ENCODE results near the gene LRRC4C.

The LRRC4C gene

DNA sequence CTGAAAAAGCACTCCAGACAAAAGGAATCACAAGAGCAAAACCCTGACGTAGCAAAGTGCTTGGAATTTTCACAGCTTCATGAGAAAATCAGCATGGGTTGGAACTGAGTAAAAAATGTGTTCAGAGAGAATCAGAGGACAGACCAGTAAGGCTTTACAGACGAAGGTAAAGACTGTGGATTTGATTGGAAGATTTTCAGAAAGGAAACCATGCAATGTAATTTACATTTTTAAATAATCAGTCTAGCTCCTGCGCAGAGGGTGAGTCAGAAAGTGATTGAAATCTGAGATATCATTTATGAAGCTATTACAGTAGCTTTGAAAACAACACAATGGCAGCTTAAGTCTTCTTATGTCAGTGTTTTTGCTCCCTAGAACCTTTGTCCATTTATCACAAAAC lies 1122.3 kb downstream of the LRRC4C start:
- no peak for DNase-seq

DNA sequence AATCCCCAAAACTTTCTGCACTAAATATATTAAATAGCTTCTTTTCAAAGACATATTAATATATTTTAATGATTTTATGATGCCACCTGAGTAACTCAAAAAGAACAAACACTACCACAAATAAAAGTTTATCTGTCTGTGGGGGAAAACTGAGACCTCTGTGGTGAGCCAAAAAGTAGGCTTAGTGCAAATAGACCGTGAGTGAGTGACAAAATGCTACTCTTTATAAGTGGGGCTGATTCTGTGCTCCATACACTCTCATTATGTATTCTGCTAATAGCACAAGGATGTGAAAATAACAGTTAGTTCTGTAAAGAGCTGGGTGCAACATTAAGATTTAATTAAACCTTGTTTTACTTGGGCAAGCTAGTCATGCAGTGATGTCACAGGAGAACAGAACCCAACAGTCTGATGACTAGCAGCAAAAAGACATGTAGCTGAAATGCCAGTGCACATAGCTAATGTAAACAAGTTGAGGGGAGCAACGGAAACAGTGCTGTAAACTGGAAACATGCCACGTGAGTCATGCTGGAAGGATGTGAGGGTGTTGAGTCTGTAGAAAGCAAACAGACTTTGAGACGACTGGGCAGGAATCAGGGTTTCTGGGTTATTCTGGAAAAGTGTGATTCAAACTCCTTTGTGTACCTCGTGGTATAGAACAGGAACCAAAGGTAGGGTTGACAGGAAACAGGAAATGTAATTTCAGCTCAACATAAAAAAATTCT lies 1130.4 kb downstream of the LRRC4C start:
- peak; percentile 27 for DNase-seq

DNA sequence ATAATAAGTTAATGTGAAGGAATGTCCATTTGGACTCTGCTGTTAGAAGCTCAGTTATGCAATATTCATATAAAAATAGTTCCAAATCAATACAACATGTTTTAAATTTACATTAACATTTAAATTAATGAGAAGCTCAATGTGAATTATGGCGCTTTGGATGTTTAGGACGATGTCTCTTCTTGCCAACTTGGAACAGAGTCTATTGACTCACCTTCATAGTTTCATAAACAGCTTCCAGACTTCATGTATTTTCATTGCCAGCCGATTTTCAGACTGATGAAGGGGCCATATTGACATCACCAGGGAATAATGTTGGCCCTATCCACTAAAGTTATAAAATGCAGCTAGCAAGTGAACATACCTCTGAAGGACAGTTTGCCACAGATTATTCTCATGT lies 1136.2 kb downstream of the LRRC4C start:
- no peak for DNase-seq

DNA sequence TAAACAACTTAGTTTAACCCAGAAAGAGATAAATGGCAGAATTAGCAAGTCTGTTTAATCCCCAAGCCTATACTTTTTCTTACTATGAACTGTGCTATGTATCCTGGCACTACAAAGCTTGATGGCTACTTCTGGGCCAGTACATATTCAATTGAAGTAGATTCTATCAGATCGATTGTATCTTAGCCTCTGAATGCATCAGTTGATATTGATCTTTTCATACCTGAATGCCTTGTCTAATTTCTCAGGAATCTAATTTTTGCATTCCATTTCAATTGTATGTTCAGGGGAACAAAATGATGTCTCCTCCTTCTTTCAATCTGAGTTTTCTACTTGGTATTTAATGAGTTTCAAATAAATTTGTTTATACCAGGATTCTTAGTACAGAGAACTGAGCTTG lies 1137.9 kb downstream of the LRRC4C start:
- no peak for DNase-seq

DNA sequence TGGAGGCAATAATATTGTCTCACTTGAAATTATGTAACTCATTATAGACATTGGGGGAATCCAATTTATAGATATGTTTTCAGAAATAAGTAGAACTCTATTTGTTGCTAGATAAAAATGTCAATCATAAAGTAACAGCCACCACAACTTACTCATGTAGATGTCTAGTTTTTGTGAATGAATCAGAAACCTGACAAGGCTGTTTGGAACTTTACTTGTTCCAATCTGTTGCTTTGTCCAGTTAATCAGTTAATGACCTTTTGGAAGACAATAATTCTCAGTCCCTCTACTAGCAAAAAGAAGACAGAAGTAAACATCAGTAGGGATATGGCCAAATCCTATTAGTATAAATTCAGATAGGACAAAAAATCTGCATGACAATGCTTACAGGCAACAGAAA lies 1143.3 kb downstream of the LRRC4C start:
- no peak for DNase-seq

DNA sequence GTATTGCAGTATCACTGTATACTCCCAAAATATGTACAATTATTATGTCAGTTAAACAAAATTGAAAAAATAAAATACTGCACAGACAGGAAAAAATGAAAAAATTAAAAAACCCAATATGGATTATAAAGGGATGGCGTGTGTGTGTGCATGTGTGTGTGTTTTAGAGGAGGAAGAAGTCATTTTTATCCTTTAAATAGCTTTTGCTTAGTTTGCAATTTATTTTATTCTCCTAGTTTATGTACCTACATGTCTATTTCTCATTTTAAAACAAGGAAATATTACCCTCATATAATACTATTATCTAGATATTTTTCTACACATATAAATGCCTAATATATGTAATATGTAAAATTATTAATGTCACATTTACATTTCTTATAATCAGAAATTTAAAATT lies 1144.3 kb downstream of the LRRC4C start:
- DNase-seq, result no peak

DNA sequence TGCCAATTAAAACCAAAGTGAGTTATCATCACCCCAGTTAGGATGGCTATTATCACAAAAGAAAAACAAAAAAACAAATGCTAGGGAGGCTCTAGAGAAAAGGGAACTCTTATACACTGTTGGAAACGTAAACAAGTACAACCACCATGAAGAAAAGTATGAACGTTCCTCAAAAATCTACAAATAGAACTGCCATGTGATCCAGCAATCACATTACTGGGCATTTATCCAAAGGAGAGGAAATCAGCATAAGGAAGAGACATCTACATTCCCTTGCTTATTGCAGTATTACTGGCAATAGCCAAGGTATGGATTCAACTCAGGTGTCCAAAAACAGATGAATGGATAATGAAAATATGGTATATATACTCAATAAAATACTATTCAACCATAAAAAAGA lies 1145.1 kb downstream of the LRRC4C start:
- DNase-seq, result no peak

DNA sequence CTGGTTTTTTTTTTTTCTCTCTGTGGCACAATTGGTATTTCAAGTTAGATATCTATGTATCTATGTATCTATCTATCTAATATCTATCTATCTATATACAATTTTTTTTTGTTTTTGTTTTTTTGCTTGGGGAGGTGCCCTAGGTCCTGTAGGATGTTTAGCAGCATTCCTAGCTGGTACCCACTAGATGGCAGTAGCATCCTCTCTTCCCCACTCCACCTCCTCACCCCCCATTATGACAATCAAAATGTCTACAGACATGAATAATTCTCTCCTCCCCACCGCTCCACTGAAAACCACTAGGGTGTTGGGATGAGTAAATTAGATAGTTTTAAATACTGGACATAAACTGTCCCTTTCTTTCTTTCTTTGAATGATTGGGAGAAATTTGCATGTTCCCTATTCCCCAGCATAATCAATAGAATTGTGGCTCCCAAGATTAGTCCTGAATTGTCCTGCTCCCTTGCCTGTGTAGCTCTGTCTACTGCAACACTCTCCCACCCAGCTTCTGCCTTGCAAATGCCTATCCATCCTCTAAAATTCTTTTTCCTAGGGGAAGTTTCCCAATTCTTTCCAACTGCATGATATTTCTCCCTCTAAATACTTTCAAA lies 1152.4 kb downstream of the LRRC4C start:
- DNase-seq, result no peak

DNA sequence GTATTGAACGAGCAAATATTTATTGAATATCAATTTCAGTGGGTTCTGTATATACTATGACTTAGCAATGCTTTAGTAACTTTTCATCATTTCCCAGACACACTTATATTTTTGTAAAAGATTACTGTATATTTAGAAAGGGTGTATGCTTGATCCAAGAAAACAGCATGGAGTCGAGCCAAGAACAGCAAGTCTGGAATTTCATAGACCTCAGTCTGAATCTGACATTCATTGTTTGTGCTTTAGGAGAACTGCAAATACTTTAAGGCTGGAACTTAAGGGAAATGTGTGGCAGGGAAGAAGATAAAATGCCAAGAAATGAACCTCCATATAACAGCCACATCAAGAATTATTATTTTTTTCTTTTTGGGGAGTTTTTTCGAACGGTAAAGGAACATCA lies 1156.8 kb downstream of the LRRC4C start:
- DNase-seq, result no peak

DNA sequence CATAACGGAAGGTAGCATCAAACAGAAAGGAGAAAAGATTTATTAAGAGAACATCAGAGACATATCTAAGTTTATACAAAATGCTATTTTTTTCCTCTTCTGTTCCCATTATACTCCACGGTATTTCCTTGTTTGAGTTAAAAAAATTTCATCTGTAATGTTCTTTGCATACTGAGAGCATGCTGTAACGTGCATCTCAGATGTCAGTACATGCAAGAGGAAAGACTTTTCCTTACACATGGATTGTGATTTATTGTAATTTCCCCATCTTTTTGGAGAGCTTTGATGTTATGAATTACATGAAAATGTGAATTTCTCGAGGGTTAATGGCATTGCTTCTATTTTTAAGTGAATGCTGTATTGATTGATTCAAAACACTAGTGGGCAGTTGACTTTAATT lies 1164.0 kb downstream of the LRRC4C start:
- DNase-seq, result no peak

DNA sequence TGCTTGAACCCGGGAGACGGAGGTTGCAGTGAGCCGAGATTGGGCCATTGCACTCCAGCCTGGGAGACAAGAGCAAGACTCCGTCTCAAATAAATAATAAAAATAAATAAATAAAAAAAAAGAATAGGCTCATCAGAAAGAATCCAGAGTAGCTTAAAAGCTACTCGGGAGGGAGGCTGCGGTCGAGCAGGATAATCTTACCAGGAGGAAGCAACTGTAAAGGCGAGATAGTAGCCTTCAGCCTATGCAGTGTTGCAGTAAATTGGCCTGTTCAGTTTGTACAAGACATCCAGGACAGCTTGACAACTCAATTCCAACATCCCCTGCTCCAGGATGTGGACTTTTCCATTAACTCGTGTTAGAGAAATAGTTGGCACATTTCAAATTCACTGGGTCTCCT lies 1164.7 kb downstream of the LRRC4C start:
- no peak for DNase-seq

DNA sequence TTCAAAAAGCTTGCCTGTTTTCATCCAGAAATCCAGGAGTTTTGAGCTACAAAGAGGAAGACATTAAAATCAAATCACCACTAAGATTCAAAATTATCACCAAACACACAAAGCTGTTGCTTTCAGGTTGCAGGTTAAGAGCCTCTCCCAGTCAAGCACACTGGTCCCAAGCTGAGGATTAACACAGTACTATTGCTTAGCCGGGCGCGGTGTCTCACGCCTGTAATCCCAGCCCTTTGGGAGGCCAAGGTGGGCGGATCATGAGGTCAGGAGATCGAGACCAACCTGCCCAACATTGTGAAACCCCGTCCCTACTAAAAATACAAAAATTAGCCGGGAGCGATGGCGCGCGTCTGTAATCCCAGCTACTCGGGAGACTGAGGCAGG lies 1165.1 kb downstream of the LRRC4C start:
- no peak for DNase-seq

DNA sequence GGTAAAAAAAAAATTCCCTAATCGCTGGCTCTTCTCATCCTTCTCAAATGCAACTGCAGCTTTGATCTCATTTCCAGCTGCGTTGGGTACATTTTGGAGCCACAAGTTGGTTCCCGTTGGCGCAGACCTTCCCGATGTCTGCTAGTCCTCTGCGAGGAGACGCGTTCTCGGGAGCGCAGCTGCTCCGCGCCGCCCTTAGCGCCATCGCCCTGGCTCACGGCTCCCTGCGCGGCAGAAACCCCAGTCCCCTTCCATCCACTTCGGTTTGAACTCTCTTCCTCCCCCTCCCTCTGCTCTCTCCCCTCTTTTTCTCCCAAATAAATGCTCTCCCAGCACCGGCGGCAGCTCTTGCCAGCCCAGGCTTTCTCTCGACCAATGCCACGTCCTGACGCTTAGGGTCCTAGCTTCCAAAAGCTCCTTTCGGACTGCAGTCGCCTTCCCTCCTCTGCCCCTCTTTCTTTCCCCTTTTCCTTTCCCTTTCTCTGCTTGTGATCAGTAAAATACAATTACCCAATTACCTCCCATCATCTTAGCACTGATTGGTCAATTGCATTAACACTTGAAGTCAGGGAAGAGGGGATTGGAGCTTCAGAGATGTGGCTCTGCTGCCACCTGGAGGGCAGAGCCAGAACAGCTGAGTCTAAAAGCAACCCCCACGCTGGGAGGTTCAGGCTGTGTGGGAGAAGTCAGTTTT lies 1165.7 kb downstream of the LRRC4C start:
- peak; percentile 31 for DNase-seq

DNA sequence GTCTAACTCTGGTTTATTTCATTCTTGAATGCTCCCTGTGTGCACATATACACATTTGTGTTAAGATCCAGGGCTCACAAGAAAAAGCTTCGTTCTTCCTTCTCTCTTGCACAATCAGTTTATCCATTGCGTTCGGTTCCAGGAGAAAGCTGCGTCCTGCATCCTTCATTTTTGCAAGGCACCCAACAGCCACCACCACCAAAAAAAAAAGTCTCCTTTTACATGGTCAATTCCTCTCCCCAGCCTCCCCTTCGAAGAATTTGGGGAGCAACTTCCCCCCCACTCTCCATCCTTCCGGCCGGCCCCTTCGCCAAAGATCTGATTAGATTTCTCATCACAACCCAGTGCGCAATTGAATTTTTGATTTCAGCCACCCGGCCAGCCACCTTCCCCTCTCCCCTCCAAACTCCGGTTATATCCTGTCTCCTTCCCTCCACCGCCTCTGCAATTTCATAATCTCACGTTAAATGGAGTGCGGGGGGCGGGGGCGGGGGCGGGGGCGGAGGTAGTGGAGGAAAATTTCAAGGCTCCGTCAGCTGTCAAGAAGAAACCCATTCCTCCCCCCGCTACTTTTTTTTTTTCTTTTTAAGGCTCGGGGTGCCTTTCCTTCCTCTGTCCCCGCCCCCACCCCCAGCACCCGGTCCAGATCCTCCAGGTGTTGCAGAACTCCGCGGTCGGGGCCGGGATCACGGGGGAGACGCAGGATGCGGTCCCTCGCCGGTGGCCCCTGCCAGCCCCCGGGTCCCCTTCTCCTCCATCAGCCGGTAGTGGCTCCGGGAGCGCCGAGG lies 1166.5 kb downstream of the LRRC4C start:
- no peak for DNase-seq

DNA sequence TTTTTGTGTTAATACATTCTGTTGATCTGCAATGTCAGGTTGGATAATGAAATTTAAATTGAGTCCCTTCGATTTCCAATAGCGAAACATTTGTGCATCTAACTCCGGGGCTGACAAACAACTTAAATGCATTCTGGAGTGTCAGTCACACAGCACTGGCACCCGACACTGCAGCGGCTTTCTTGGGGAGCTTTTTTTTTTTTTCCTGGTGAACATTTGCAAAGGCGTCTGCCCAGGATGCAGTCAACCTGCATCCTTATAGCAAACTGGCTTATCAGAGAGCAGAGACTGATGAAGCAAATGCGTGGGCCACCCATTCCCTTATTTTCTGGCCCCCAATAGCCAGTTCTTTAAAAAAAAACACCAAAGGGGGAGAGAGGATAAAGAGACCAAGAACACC lies 1167.7 kb downstream of the LRRC4C start:
- no peak for DNase-seq

DNA sequence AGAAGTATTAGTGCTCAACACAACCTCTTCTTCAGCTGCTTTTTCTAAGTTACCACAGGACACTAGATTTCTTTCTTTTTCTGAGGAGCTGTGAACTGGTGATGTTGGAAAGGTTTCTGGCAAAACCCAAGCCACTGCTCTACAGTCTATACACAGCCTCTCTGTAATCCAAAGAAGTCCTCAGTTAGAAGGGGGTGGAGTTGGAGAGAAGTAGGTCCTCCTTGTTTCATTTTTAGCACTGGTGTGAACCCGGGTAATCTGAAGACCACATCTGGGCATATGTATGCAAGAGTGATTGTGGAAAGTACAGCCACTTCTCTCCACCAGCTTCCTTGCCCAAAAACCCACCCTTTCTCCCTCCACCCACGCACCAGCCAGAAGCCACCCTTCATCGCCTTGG lies 1168.1 kb downstream of the LRRC4C start:
- DNase-seq, result no peak

DNA sequence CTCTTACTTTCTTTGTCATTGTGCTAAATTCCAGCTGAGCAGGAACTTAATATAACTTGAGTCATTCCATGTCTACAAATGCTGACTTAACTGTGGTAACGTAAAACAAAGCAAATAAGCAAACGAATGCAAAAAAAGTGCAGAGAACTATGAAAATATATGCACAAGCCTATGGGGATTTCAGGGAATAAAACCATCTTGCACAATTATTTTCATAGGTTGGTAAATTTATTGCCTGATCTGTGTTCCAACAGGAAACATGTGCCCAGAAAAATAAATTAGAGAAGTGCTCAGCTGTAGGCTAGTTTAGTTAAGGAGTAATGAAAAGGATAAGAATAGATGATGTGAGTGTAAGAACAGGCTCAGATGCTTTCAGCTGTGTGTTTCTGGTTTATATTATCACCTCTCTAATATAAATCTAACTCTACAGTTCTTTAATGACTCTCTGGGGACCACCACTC lies 1169.3 kb downstream of the LRRC4C start:
- DNase-seq, result no peak

DNA sequence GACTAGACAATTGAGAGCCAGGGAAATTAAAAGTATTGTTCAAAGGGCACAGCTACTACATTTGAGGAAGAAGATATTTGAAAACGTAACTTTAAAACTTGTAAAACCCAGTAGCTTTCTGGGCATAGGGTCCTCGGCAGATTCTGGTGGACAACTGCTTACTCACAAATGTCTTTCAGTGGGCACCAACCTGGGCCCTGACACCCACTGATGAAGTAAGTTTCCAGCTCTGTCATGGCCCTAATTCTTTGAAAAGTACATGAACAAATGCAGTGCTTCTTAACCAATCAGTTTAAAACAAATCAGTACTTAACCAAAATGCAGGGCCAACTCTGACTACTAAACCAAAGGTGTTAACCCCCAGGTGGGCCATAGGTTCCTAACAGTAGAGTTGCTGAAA lies 1170.1 kb downstream of the LRRC4C start:
- DNase-seq, result no peak

DNA sequence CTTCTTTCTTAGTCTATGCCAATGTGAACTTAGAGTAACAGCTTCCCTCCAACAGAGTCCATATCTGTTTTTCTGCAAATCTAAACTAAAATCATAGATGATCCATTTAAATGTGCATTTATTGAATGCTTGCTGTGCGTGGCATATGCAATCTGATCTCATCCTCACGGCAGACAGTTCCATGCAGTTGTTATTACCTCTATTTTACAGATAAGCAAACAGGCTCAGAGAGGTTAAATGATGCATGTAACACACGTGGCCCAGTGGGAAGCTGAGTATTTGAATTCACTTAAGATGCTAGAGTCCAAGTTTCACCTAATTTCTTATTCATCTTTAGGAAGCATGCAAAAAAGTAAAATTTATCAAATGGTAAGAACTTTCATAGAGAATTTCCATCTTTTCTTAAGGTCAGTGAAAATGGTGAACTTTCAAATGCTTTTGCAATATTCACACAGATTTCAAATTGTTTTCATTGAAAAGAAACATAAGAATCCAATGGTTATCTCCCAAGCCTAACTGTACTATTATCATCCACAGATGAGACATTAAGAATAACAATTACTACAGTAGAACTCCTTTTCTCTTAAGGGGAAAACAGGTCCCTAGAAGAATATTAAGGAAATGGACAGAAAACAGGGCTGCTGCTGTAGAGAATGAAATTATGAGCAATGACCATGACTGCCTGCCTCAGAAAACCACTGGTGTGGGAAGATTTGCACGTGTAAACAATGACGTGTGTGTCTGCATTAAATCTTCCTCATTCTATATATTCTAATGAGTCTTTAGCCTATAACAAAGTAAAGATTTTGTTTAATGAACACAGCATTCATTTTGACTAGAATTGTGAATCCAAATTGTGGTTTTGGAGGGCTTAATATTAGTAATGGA lies 1171.3 kb downstream of the LRRC4C start:
- no peak for DNase-seq

DNA sequence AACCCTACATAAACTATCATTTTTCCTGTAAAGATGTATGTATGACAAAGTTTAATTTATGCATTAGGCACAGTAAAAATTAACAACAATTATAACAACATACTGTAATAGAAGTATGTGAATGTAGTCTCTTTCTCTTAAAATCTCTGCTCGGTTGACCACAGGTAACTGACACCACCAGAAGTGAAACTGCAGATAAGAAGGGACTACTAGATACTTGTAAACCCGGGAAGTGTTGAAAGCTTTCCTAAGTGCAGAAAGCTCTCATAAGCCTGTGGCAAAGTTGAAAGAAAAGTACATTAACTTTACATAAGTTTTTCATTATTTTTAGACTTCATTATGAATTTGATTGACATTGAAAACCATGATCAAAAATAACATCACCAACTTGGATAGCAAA lies 1173.3 kb downstream of the LRRC4C start:
- DNase-seq, result no peak

DNA sequence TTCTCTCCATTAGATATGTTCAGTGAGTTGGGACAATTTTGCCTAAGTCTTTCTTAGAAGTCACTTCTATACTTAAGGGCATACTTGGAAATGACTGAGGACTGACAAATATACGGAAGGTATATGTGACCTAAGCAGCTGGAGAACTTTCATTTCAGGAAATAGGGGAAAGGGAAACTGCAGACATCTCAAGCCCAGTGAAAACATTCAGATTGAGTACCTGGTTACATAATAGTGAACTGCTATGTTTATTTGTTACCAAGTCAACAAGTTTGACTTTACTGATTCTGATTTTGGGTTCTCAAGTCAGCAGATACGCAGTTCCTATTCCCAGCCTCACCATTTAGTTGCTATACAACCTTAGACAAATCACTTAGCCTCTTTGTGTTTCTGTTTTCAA lies 1173.9 kb downstream of the LRRC4C start:
- no peak for DNase-seq

DNA sequence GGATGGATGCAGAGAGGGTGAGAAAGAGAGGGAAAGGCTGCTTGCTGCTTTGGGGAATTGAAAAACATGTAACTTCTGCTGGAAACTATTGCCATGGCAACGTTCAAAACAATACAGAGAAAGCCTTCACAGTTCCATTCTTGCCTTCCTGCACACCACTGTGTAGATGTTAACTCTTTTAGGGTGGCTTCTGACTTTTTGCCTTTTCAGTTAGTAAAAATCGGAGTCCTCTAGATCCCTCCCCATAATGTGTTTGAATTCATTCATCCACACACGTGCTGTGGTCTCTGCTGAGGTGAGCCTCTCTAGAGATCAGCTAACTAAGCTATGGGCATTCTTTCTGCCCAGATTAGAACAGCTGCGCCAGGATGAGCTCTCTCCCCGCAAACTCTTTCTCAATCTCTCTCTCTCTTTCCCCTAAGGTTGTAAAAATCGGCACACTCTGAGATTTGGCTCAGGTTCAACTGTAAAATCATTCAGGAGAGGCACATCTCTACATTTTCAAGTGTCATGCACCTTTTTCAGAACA lies 1178.3 kb downstream of the LRRC4C start:
- no peak for DNase-seq
